Lower lobe of right lung (tissue), 2 donors: ENCODE data around the gene AZU1. TPM values are rescaled to one million over a fixed set of nuclear protein-coding genes. Genes with fewer than 3 reads are reported as not detected.

Source experiments
- ATAC-seq, 2 donors: fragments of 200-7000 bp; cut with Tn5 transposase; one replicate each; pipeline ENCODE4 v1.9.1; 2020 to 2022; ENCODE audit warnings: mild to moderate bottlenecking in 2 of 2, moderate library complexity in 2 of 2
- DNase-seq: peaks from one replicate; pipeline ENCODE4 v3.0.0-alpha.2; 2020
- H3K27ac ChIP-seq: fragments of 200-600 bp; one replicate; pipeline ENCODE4 v1.8.0; 2022
- H3K27me3 ChIP-seq: fragments of 200-600 bp; one replicate; pipeline ENCODE4 v1.8.0; 2022; ENCODE audit warnings: low read depth
- H3K36me3 ChIP-seq: fragments of 200-600 bp; one replicate; pipeline ENCODE4 v1.8.0; 2022; ENCODE audit warnings: mild to moderate bottlenecking
- H3K4me1 ChIP-seq: fragments of 200-600 bp; one replicate; pipeline ENCODE4 v1.8.0; 2022
- H3K4me3 ChIP-seq: fragments of 200-600 bp; one replicate; pipeline ENCODE4 v1.8.0; 2022; ENCODE audit warnings: mild to moderate bottlenecking
- H3K9me3 ChIP-seq: fragments of 200-600 bp; one replicate; pipeline ENCODE4 v1.8.0; 2022
- CTCF ChIP-seq: fragments of 200-600 bp; IDR thresholded peaks from one replicate; pipeline ENCODE4 v1.8.0; 2022; ENCODE audit warnings: antibody characterized with exemption, mild to moderate bottlenecking
- intact Hi-C: fragments of 100-400 bp; cut with DNase I; formaldehyde crosslinking; loops from one replicate; pipeline ENCODE4 v1.11.0; 2022
- total RNA-seq: library from RNA; stranded (reverse); fragmentation: NEBNext Ultra II Directional; extraction: Animal tissue kit (Norgen Biotek cat#: 25700); gene quantifications from one replicate; pipeline ENCODE4 v1.2.1, GENCODE V29; 2021
- donor health status: DM: no; HTN: yes; CAD: no; lungs with severe emphysema.

AZU1 gene
- total RNA-seq, 1 donor from 2014 or later: 1.7 TPM

- Histone ChIP-seq H3K4me3 (peak overlapping the region; percentile 6), H3K9me3 (no peaks in the 10 kb centered on the region), H3K4me1 (peaks cover 38% of the 10 kb centered on the region), H3K27ac (peak overlapping the region; percentile 77), H3K36me3 (peaks cover 6% of the 10 kb centered on the region), H3K27me3 (no peaks in the 10 kb centered on the region)
- intact Hi-C loops: no loop called here
- no peak for DNase-seq
- ATAC-seq: no peak
- no peak for TF ChIP-seq CTCF
Measured at GRCh38 chr19:789701-790060, 38.0 kb upstream of the AZU1 start.

- H3K9me3 ChIP-seq: no peaks in the 10 kb centered on the region
- no peaks in the 10 kb centered on the region for H3K27me3 ChIP-seq
- H3K4me3 ChIP-seq: no peak overlapping the region
- intact Hi-C loops: no loop called here
- H3K27ac ChIP-seq: peak overlapping the region; percentile 49
- peaks cover 43% of the 10 kb centered on the region for H3K4me1 ChIP-seq
- DNase-seq (no peak), ATAC-seq (no peak)
- no peak for TF ChIP-seq CTCF
- H3K36me3 ChIP-seq: peaks cover 6% of the 10 kb centered on the region
Measured at GRCh38 chr19:791007-791566, 36.5 kb upstream of the AZU1 start.

- H3K9me3 ChIP-seq: no peaks in the 10 kb centered on the region
- intact Hi-C loops: no loop called here
- no peak for TF ChIP-seq CTCF
- DNase-seq: peak; percentile 48
- H3K27me3 ChIP-seq: no peaks in the 10 kb centered on the region
- peak overlapping the region; percentile 76 for H3K27ac ChIP-seq
- H3K36me3 ChIP-seq: peaks cover 6% of the 10 kb centered on the region
- H3K4me1 ChIP-seq: peaks cover 48% of the 10 kb centered on the region
- H3K4me3 ChIP-seq: no peak overlapping the region
- ATAC-seq: peak in 1 of 2 donors; percentile 4
Measured at GRCh38 chr19:791567-792305, 35.9 kb upstream of the AZU1 start.

GRCh38 chr19:792306-792885 is 35.2 kb upstream of the AZU1 start:
- intact Hi-C loops: no loop called here
- H3K27me3 ChIP-seq: no peaks in the 10 kb centered on the region
- peaks cover 5% of the 10 kb centered on the region for H3K36me3 ChIP-seq
- no peak for DNase-seq
- H3K27ac ChIP-seq: peak overlapping the region; percentile 76
- H3K4me1 ChIP-seq: peaks cover 48% of the 10 kb centered on the region
- no peaks in the 10 kb centered on the region for H3K9me3 ChIP-seq
- no peak for ATAC-seq
- no peak overlapping the region for H3K4me3 ChIP-seq
- TF ChIP-seq CTCF: no peak

- Histone ChIP-seq H3K9me3 (no peaks in the 10 kb centered on the region), H3K4me3 (no peak overlapping the region), H3K27ac (no peak overlapping the region), H3K36me3 (no peaks in the 10 kb centered on the region), H3K27me3 (no peaks in the 10 kb centered on the region), H3K4me1 (peaks cover 40% of the 10 kb centered on the region)
- DNase-seq (no peak), ATAC-seq (no peak)
- intact Hi-C loops: no loop called here
- TF ChIP-seq CTCF: no peak
Measured at GRCh38 chr19:793806-794205, 33.8 kb upstream of the AZU1 start.
